ENCODE data around the gene RRBP1. TPM values are rescaled to one million over a fixed set of nuclear protein-coding genes. Genes with fewer than 3 reads are reported as not detected.

RRBP1 gene
- total and polyA plus RNA-seq, 2 of the 4 experiments (the other 2 are of a cell fraction), result 90.2 to 136 TPM

DNA sequence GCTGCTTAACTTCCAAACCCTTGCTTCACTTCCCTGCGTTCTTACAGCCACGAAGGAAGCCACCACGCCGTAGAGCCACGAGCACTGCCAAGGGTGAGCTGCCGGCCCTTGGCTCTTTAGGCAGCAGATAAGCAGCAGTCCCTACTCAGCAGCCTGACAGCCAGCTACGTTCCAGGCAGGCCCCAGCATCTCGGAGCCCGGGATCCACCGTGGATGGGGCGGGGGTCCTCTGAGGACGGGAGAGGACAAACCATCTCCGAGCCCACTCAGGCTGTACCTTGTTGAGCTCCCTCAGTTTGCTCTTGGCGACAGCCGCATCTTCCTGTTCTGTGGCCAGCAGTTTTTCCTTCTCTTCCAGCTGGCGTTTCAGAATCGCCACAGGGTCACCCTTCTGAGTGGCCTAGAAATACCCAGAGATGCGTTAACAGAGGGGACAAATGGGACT, 40.5 kb downstream of the RRBP1 start:
- no peak overlapping the region for H2BK120ac ChIP-seq (ENCODE audit: low read depth, low read length)
- H2BK5ac ChIP-seq (ENCODE audit: low read depth, low read length, poor library complexity, severe bottlenecking), result no peak overlapping the region
- no peaks in the 10 kb centered on the region for H3K9me3 ChIP-seq (ENCODE audit: control insufficient read depth, insufficient read depth, low read length)
- no peak overlapping the region for H4K5ac ChIP-seq (ENCODE audit: low read depth, low read length)
- H3K9ac ChIP-seq (ENCODE audit: low read depth, low read length), result no peak overlapping the region
- H3K56ac ChIP-seq (ENCODE audit: extremely low read depth, insufficient read depth, low read length), result no peak overlapping the region
- H3K4ac ChIP-seq (ENCODE audit: low read depth, low read length), result no peak overlapping the region
- no TSS peak for BruUV-seq (replicated peaks)
- H3K4me2 ChIP-seq (ENCODE audit: low read depth, low read length), result no peak overlapping the region
- H3K36me3 ChIP-seq (ENCODE audit: control insufficient read depth, insufficient read depth, low read length), result peaks cover 69% of the 10 kb centered on the region
- no peak overlapping the region for H2AFZ ChIP-seq (replicated peaks; ENCODE audit: low read length, poor library complexity)
- peaks cover 15% of the 10 kb centered on the region; the same call in 1 of the 2 replicates for H3K4me1 ChIP-seq (ENCODE audit: control insufficient read depth, insufficient read depth, low read length)
- TF ChIP-seq, protein P1, sequence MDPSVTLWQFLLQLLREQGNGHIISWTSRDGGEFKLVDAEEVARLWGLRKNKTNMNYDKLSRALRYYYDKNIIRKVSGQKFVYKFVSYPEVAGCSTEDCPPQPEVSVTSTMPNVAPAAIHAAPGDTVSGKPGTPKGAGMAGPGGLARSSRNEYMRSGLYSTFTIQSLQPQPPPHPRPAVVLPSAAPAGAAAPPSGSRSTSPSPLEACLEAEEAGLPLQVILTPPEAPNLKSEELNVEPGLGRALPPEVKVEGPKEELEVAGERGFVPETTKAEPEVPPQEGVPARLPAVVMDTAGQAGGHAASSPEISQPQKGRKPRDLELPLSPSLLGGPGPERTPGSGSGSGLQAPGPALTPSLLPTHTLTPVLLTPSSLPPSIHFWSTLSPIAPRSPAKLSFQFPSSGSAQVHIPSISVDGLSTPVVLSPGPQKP (IDR thresholded peaks at IDR 0.05; ENCODE audit: borderline replicate concordance, low read depth, low read length), result no peak
- TF ChIP-seq SMC3 (IDR thresholded peaks at IDR 0.05; ENCODE audit: low read depth, low read length), result no peak
- no peak for TF ChIP-seq RAD21 (IDR thresholded peaks at IDR 0.05; ENCODE audit: low read length)
- TF ChIP-seq MAFK (IDR thresholded peaks at IDR 0.05; ENCODE audit: low read depth, low read length), result no peak
- TF ChIP-seq RCOR1 (IDR thresholded peaks at IDR 0.05; ENCODE audit: insufficient replicate concordance, low read length), result no peak
- no peak for TF ChIP-seq NFE2L2 (IDR thresholded peaks at IDR 0.05; ENCODE audit: low read depth, low read length)
- no peak for TF ChIP-seq CHD1 (IDR thresholded peaks at IDR 0.05; ENCODE audit: low read depth, low read length)
- no peak for TF ChIP-seq MAZ (IDR thresholded peaks at IDR 0.05; ENCODE audit: borderline replicate concordance, low read depth, low read length)
- TF ChIP-seq CEBPB (IDR thresholded peaks at IDR 0.05; ENCODE audit: low read depth, low read length), result no peak
- TF ChIP-seq MXI1 (IDR thresholded peaks at IDR 0.05; ENCODE audit: borderline replicate concordance, low read depth, low read length), result no peak
- TF ChIP-seq, protein P2, sequence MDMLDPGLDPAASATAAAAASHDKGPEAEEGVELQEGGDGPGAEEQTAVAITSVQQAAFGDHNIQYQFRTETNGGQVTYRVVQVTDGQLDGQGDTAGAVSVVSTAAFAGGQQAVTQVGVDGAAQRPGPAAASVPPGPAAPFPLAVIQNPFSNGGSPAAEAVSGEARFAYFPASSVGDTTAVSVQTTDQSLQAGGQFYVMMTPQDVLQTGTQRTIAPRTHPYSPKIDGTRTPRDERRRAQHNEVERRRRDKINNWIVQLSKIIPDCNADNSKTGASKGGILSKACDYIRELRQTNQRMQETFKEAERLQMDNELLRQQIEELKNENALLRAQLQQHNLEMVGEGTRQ (IDR thresholded peaks at IDR 0.05; ENCODE audit: low read depth, low read length), result no peak
- no peak for TF ChIP-seq RFX5 (IDR thresholded peaks at IDR 0.05; ENCODE audit: low read depth, low read length)
- no peak for TF ChIP-seq BHLHE40 (IDR thresholded peaks at IDR 0.05; ENCODE audit: low read depth, low read length)
- TF ChIP-seq, protein P3, sequence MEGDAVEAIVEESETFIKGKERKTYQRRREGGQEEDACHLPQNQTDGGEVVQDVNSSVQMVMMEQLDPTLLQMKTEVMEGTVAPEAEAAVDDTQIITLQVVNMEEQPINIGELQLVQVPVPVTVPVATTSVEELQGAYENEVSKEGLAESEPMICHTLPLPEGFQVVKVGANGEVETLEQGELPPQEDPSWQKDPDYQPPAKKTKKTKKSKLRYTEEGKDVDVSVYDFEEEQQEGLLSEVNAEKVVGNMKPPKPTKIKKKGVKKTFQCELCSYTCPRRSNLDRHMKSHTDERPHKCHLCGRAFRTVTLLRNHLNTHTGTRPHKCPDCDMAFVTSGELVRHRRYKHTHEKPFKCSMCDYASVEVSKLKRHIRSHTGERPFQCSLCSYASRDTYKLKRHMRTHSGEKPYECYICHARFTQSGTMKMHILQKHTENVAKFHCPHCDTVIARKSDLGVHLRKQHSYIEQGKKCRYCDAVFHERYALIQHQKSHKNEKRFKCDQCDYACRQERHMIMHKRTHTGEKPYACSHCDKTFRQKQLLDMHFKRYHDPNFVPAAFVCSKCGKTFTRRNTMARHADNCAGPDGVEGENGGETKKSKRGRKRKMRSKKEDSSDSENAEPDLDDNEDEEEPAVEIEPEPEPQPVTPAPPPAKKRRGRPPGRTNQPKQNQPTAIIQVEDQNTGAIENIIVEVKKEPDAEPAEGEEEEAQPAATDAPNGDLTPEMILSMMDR (conservative IDR thresholded peaks at IDR 0.05; ENCODE audit: low read depth, low read length), result no peak
- TF ChIP-seq POLR2A (IDR thresholded peaks at IDR 0.05; ENCODE audit: low read depth, low read length), result no peak
- TF ChIP-seq FOS (IDR thresholded peaks at IDR 0.05; ENCODE audit: low read depth, low read length), result no peak
- H3K18ac ChIP-seq (ENCODE audit: low read depth, low read length), result no peak overlapping the region
- 93% methylated on average over 12 of the region's 18 CpGs; no CpG with 5 or more reads in 1 of the 2 experiments for WGBS, 2 experiments (ENCODE audit: extremely low coverage in 2 of 2, insufficient read length in 1 of 2)
- peaks cover 10% of the 10 kb centered on the region for H3K9me1 ChIP-seq (ENCODE audit: insufficient read depth, low read length)
- no peaks in the 10 kb centered on the region for H3K27me3 ChIP-seq (ENCODE audit: control insufficient read depth, insufficient read depth, low read length)
- H4K8ac ChIP-seq (ENCODE audit: low read depth in 2 of 2, low read length in 2 of 2), result no peak overlapping the region
- in situ Hi-C loops (cut with MboI; ENCODE audit: low sequenced_read_pairs) (loop anchor here (25.0 kb wide), 1 partner anchor 496 kb away; the partner anchor contains the start of genes KAT14 and PET117), dilution Hi-C loops (cut with HindIII; ENCODE audit: low sequenced_read_pairs, unreplicated experiment) (no loop called here), intact Hi-C loops (cut with micrococcal nuclease) (no loop called here)
- no peak overlapping the region for H2BK15ac ChIP-seq (ENCODE audit: low read depth, low read length)
- no peak overlapping the region for H2BK20ac ChIP-seq (ENCODE audit: low read depth, low read length)
- no peak overlapping the region for H3K27ac ChIP-seq (ENCODE audit: insufficient read depth, low read length)
- H3K79me1 ChIP-seq (ENCODE audit: low read depth in 1 of 2, low read length in 2 of 2), result peaks cover 32 to 98% of the 10 kb centered on the region in 2 experiments
- ChIA-PET CTCF (no interaction called here), POLR2A (ENCODE audit: unreplicated experiment) (no interaction called here)
- no peak overlapping the region for H2AK5ac ChIP-seq (ENCODE audit: low read depth, low read length)
- no peak overlapping the region for H3K4me3 ChIP-seq (ENCODE audit: insufficient read depth, low read depth, low read length)
- DNase-seq (no peak), ATAC-seq (ENCODE audit: low read depth) (no peak)
- H4K20me1 ChIP-seq (ENCODE audit: insufficient read depth, low read length), result peaks cover 99% of the 10 kb centered on the region
- H3K14ac ChIP-seq (replicated peaks; ENCODE audit: low read depth, low read length), result no peak overlapping the region
- H2AK9ac ChIP-seq (replicated peaks; ENCODE audit: low read depth, low read length, poor library complexity), result no peak overlapping the region
- H4K91ac ChIP-seq (ENCODE audit: insufficient read depth, low read depth, low read length), result no peak overlapping the region
- no peak overlapping the region for H3K23ac ChIP-seq (ENCODE audit: low read depth, low read length)
